ENCODE data around the gene NBR1.

- TF ChIP-seq CTCF (IDR thresholded peaks at IDR 0.05) (no peak), POLR2A (IDR thresholded peaks at IDR 0.05) (no peak)
These were observed 27.8 kb upstream of the NBR1 start for GRCh38 chr17:43143201-43143600.

Data from thyroid gland (tissue), 4 donors.